SKM-1 treated with dmso at 0.1 percent for 144 hours (cell line): ENCODE measurements around the gene SORBS1.

Source experiments
- DNase-seq: peaks from one replicate; lab custom pipeline; 2025; ENCODE audit not compliant: unreplicated experiment; lab: John Stamatoyannopoulos, UW

SORBS1 gene

GRCh38 chr10:95517536-95518454 lies 43.4 kb downstream of the SORBS1 start:
- no peak for DNase-seq

GRCh38 chr10:95516774-95517373 lies 44.3 kb downstream of the SORBS1 start:
- no peak for DNase-seq

- DNase-seq: no peak
Observed at GRCh38 chr10:95513941-95514392, 47.2 kb downstream of the SORBS1 start.

GRCh38 chr10:95513008-95513589 lies 48.1 kb downstream of the SORBS1 start:
- no peak for DNase-seq

GRCh38 chr10:95511314-95511713 lies 49.9 kb downstream of the SORBS1 start:
- no peak for DNase-seq

GRCh38 chr10:95509251-95509650 lies 51.9 kb downstream of the SORBS1 start:
- DNase-seq: no peak

- DNase-seq: no peak
Observed at GRCh38 chr10:95508730-95509129, 52.4 kb downstream of the SORBS1 start.

- DNase-seq: no peak
Observed at GRCh38 chr10:95506056-95506737, 55.0 kb downstream of the SORBS1 start.

GRCh38 chr10:95505641-95506040 lies 55.5 kb downstream of the SORBS1 start:
- no peak for DNase-seq

- DNase-seq: no peak
Observed at GRCh38 chr10:95505084-95505610, 56.0 kb downstream of the SORBS1 start.

- DNase-seq: no peak
Observed at GRCh38 chr10:95504246-95504691, 56.9 kb downstream of the SORBS1 start.

GRCh38 chr10:95503526-95503925 lies 57.6 kb downstream of the SORBS1 start:
- DNase-seq: no peak

GRCh38 chr10:95503001-95503400 lies 58.2 kb downstream of the SORBS1 start:
- DNase-seq: peak; percentile 21

- DNase-seq: no peak
Observed at GRCh38 chr10:95502377-95502776, 58.8 kb downstream of the SORBS1 start.

- no peak for DNase-seq
Observed at GRCh38 chr10:95501203-95502094, 59.7 kb downstream of the SORBS1 start.

GRCh38 chr10:95500649-95501048 lies 60.5 kb downstream of the SORBS1 start:
- DNase-seq: no peak

GRCh38 chr10:95500097-95500496 lies 61.1 kb downstream of the SORBS1 start:
- DNase-seq: no peak

- no peak for DNase-seq
Observed at GRCh38 chr10:95499482-95499989, 61.6 kb downstream of the SORBS1 start.

GRCh38 chr10:95496951-95497350 lies 64.2 kb downstream of the SORBS1 start:
- no peak for DNase-seq
